Dermis microvascular lymphatic vessel endothelial cell (primary cell): Measurements from ENCODE around the gene E2F4. TPM values are rescaled to one million over a fixed set of nuclear protein-coding genes. Genes with fewer than 3 reads are reported as not detected.

ENCODE experiments used
- DNase-seq, 2 donors: peaks; one replicate each; pipeline versions ENCODE4 v3.0.0 to v3.0.0-alpha.2; 2010; ENCODE audit warnings: low read depth in 2 of 2
- total RNA-seq: library from RNA; depleted of rRNA; stranded (reverse); fragments of >200 nt; gene quantifications from 2 replicates; pipeline ENCODE4 v1.2.1, GENCODE V29; 2014

E2F4 gene
- total RNA-seq, 1 donor from 2014 or later: 58.8 TPM

DNA sequence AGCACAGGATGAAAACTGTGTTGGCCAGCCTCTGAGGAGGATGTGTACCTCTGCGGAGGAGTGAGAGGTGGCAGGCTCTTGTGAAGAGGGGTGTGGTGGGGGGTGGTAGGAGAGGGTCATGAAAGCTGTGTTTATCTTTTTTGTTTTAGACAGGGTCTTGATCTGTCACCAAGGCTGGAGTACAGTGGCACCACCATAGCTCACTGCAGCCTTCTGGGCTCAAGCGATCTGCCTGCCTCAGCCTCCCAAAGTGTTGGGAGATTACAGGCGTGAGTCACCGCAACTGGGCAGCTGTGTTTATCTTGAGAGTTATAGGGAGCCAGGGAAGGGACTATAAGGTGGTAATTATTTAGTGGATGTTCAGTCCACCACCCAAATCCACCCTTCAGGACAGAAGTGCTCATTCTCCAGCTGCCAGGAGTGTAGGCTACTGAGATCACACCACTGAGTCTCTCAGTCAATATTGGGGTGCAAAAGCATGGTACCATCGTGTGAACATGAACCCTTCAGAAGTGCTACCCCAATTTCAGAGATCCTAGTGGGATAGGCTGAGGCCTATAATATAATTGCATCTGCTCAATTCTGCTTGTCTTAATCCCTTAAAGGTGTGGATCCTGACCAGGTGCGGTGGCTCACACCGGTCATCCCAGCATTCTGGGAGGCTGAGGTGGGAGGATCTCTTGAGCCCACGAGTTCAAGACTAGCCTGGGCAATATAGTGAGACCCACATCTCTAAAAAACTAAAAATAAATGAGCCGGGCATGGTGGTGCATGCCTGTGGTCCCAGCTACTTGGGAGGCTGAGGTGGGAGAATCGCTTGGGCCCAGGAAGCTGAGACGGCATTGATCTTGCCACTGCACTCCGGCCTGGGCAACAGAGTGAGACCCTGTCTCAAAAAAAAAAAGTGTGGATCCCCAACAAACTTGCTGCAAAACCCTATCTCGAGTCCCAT lies 1.2 kb upstream of the E2F4 start:
- DNase-seq: peak in 1 of 2 donors; percentile 34

DNA sequence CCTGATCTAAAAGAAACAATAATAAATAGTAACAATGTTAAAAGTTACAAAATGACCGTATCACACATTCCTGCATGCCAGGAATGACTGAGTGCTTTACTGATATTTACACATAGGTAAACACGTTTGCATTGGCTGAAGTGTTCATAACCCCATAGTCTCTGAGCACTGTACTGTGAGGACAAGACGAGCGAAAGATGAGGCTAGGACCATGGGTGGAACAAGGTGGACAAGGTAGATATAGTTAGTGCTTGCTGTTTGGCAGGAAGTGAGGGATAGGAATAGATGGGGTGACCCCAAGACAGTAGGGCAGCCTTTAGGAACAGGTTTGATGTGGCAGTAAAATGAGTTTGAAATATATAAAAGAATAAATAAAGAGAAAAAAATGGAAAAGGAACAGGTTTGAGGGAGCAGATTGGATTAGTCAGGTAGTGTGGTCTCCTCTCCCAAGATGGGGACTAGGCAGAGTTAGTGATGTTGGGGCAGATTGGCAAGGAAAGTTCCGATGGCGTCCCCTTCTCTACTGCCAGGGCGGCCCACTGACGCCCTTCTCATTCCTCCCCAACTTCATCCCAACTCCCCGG lies 452 bp upstream of the E2F4 start:
- no peak for DNase-seq

DNA sequence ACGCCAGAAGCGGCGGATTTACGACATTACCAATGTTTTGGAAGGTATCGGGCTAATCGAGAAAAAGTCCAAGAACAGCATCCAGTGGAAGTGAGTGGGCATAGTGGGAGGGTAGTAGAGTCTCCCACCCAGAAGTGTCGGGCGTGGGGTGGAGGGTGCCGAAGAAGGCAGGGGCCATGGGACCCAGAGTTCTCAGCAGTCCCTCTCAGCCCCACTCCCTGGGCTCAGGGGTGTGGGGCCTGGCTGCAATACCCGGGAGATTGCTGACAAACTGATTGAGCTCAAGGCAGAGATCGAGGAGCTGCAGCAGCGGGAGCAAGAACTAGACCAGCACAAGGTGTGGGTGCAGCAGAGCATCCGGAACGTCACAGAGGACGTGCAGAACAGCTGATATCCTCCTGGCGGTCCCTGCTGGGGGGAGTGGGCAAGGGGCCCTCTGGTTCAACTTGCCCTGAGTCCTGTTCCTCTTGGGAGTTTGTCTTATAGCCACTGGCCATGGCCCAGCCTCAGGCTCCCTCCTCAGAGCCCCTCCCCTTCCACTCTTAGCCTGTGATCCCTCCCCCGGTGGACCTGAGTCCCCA lies 916 bp downstream of the E2F4 start:
- DNase-seq: no peak

DNA sequence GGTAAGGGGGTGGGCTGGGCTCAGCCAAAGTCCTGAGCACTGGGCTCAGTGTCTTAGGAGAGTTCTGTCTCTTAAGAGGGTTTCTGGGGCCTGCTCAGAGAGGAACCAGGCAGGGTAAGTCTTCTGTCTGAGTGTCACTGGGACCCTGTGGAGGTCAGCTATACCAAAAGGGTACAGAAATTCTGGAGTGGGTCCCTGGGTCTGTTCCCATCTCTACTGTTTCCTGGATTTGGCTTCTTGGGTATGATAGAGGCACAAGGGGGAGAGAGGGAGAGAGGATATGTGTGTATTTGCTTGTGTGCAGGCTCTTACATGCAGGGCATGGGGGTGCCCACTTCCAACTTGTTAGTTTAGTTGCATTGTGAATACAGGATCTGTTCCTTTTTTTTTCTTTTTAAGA lies 1.6 kb downstream of the E2F4 start:
- no peak for DNase-seq

DNA sequence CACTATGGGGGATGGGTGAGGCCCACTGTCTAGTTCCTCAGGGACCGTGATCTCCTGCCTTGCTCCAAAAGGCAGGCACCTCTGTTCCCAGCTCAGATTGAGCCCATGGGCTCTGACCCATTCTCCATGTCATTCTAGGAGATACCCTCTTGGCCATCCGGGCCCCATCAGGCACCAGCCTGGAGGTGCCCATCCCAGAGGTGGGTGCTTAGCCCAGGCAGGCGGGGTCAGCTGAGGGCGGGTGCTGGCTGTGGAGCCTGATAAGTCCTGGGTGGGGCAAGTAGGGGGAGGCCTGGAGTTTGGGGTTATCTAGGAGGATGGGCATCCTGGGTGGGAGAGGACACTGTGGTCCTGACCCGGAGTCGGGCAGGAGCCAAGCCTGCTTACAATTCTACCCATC lies 2.3 kb downstream of the E2F4 start:
- no peak for DNase-seq

DNA sequence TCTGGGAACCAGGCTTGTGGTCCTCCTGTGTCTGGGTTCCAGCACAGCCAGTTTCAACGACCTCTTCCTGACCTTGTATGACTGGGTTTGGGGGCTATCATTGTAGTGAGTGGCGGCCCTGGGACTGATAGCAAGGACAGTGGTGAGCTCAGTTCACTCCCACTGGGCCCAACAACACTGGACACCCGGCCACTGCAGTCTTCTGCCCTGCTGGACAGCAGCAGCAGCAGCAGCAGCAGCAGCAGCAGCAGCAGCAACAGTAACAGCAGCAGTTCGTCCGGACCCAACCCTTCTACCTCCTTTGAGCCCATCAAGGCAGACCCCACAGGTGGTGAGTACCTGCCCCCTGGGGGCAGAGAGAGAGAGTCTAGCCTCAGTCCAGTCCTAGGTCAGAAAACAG lies 3.7 kb downstream of the E2F4 start:
- DNase-seq: no peak

DNA sequence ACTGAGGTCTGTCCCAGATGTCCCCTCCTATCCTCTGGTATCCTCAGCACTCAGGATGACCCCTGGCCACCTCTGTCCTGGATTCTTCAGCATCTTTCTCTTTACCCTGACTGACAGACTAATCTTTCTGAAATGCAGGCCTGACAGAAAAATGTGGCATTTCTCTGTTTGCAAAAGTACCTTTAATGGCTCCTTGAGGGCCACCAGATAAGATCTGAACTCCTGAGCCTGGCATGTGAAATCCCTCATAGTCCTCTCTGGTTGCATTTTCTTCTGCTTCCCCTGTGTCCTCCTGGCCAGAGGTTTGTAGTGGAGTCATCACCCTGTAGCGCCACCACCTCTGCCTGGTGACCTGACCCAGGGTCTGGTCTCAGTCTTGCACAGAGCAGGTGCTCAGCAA lies 4.9 kb downstream of the E2F4 start:
- DNase-seq: no peak

DNA sequence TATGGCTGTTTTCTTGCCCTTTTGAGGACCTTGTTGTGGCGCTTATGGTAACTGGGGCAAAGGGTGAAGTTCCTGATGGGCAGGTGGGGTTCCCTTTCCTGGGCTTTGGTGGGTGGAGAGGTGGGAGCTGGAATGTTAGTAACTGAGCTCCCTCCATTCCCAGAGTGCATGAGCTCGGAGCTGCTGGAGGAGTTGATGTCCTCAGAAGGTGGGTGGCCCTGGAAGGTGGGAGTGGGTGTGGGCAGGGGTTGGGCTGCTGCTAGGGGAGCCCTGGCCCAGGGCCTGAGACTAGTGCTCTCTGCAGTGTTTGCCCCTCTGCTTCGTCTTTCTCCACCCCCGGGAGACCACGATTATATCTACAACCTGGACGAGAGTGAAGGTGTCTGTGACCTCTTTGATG lies 5.7 kb downstream of the E2F4 start:
- DNase-seq: no peak

DNA sequence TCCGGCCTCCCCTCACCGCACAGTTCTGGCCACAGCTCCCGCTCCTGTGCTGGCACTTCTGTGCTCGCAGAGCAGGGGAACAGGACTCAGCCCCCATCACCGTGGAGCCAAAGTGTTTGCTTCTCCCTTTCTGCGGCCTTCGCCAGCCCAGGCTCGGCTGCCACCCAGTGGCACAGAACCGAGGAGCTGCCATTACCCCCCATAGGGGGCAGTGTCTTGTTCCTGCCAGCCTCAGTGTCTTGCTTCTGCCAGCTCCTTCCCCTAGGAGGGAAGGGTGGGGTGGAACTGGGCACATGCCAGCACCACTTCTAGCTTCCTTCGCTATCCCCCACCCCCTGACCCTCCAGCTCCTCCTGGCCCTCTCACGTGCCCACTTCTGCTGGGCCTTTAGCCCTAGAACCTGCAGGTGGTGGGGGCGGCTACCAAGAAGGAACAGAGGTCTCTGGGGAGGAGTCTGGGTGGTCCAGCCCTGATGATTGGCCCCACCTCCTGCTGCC lies 6.3 kb downstream of the E2F4 start:
- DNase-seq: peak in 1 of 2 donors; percentile 53

DNA sequence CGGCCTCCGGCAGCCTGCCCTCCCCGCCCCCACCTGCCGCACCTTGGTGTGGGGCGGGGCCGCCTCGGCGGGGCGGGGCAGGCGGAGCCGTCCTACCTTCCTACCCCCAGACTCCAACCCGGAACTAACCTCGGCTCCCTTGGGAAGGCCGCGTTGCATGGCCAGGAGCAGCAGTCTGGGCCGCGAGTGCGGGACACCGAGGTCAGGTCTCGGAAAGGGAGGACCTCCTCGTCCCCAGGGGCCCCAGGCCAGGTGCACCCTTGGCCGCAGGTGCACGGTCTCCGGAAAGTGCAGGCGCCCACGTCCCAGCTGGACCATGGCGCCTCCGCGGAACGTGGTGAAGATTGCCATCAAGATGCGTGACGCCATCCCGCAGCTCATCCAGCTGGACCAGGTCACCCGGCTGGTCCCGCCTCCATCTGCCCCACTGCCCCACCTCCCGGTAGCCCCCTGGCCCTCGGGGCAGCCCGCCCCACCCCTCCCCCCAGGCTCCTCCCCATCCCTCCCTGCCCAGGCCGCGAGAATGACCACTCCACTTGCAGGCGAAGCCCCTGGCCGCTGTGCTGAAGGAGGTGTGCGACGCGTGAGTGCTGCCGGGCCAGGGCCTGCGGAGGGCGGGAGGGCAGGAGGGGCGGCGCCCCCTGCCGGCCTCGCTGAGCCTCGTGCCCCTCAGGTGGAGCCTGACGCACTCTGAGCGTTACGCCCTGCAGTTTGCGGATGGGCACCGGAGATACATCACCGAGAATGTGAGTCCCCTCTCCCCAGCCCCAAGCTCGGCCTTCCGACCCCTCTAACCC lies 7.3 kb downstream of the E2F4 start, which contains the start of gene ELMO3:
Gene ELMO3, plus strand, starts transcription at position 121 of the 797 bp plus-strand sequence. Its CDS starts 196 bp downstream, at position 317.
- DNase-seq: no peak

DNA sequence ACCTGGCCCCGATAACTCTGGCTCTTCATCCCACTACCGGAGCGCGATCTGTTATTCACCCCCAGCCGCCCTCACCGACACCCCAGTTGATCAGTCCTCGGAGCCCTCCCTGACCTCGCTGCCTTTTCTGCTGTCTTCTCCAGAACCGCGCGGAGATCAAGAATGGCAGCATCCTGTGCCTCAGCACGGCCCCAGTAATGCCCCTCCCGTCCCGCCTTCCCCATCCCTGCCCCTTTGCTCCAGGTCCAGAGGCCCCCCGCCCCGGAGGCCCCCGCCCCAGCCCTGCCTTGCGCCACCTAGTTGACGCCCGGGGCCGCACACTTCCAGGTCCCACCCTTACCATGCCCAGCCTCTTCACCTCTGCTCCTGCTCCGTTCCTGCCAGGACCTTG lies 7.8 kb downstream of the E2F4 start:
- no peak for DNase-seq

DNA sequence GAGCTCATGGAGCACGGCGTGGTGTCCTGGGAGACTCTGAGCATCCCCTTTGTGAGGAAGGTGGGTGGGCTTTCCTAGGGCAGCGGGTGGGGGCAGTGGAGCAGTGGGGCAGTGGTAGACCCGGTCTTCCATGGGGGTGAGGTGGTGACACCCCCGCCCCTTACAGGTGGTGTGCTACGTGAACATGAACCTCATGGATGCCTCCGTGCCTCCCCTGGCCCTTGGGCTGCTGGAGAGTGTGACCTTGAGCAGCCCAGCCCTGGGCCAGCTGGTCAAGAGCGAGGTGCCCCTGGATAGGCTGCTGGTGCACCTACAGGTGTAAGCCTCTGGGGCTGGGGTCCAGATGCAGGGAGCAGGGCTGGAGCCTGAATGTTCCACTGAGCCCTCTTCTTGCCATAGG lies 8.5 kb downstream of the E2F4 start:
- DNase-seq: no peak

DNA sequence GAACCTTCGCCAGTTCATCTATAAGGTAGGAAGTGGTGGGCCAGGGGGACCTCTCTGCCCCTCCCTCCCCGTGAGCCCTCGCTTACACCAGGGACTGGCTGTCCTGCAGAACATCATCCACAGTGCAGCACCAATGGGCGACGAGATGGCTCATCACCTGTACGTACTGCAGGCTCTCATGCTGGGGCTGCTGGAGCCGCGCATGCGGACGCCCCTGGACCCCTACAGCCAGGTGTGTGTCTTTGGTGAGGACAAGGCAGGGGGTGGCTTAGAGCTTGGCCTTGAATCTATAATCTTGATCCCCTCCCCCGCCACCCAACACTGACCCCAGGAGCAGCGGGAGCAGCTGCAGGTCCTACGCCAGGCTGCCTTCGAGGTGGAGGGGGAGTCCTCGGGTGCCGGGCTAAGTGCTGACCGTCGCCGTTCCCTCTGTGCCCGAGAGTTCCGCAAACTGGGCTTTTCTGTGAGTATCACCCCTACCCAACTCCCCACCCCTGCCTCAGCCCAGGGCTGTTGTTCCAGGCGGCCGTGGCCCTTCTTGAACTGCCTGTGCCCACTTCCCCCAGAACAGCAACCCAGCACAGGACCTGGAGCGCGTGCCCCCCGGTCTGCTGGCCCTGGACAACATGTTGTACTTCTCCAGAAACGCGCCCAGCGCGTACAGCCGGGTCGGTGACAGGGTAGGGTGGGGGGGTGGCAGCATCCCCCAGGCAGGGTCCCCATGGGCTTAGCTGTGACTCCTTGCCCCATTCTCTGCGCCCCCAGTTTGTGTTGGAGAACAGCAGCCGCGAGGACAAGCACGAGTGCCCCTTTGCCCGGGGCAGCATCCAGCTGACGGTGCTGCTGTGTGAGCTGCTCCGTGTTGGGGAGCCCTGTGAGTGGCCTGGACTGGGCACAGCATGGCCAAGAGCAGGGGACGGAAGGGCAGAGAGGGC lies 9.7 kb downstream of the E2F4 start:
- DNase-seq: no peak

DNA sequence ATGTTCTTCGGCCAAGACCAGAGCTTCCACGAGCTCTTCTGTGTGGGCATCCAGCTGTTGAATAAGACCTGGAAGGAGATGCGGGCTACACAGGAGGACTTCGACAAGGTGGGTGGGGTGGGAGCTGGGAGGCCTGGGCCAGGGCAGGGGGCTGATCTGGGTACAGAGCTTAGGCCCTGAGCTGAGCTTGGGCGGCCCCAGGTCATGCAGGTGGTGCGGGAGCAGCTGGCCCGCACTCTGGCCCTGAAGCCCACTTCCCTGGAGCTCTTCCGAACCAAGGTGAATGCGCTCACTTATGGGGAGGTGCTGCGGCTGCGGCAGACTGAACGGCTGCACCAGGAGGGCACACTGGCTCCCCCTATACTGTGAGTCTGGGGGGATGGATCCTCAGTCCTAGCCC lies 10.5 kb downstream of the E2F4 start:
- no peak for DNase-seq

DNA sequence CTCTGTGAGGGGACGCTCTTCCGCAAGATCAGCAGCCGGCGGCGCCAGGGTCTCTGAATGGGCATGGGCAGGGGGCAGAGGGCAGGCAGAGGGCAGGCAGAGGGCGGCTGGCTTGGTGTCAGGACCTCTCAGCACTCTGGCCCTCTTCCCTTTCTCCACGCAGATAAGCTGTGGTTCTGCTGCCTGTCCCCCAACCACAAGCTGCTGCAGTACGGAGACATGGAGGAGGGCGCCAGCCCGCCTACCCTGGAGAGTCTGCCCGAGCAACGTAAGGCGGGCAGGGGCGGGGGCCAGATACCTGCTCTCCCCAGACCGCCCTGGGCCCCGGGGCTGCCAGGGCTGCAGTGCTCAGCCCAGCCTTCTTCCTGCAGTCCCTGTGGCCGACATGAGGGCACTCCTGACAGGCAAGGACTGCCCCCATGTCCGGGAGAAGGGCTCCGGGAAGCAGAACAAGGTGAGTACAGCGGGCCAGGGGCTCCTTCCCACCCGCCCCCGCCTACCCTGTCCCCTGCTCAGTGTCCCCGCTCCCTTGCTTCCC lies 11.1 kb downstream of the E2F4 start:
- DNase-seq: no peak

DNA sequence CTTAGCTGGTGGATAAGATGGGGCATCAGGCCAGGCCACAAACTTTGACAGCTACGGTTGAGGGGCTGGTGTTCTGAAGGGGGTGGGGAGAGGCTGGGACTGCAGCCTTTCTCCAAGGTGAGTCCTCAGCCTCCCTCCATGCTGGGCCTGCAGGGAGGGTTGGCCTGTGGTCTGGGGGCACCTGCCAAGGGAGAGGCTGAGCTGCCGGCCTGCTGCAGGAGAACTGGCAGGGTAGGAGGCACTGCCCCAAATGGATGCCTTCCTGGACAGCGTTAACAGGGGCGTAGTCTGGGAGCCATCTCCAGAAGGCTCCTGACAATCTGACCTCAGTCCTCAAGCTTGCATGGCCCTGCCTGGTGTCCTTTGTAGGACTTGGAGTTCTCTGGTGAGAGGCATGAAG lies 12.1 kb downstream of the E2F4 start:
- no peak for DNase-seq

DNA sequence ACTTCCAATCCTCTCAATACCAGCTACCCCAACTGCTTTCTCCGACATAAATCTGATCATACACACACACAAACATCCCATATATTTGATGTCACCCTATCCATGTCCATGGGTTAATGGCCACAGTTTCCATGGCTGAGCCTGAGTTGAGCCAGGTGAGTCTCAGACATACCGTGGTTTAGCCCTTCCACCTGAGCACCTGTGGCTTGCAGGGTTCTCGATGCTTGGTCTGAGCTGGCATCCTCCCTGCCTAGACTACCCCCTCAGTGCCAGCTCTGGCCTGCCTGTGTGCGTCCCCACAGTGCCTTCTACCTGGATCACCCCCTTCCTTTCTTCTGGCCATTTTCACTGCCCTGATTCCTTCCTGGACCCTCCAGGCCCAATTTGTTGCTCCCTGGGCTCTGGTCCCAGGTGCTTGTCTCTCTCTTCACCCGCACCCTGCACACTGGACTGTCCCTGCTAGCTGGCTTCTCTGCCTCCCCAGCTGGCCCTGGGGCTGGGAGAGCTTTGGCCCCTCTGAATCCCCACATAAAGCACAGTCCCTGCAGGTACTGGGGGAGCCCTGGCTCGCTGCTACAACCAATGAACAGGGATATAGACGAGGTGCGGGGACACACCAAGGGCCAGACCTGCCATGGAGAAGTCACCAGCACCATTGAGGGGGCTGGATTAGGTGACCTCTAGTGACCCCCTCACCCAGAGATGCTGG lies 14.3 kb downstream of the E2F4 start:
- no peak for DNase-seq

DNA sequence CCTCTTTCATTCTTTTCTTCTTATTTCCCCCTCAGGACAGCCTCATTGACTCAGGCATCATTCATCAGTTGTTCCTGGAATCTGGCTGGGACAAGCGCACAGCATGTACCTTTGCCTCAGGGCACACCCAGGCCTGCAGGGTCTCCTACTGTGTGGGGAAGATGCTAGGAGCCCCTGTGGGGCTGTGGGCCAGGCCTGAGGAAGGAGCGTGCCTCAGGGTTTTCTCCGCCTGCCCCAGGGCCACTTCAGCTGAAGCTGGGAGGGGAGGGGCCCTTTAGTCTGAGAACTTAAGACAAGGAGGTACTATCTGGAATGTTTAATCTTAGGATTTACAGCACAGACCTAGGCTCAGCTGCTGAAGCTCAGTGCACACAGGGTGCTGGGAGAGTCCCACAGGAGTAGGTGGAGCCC lies 14.9 kb downstream of the E2F4 start:
- no peak for DNase-seq

DNA sequence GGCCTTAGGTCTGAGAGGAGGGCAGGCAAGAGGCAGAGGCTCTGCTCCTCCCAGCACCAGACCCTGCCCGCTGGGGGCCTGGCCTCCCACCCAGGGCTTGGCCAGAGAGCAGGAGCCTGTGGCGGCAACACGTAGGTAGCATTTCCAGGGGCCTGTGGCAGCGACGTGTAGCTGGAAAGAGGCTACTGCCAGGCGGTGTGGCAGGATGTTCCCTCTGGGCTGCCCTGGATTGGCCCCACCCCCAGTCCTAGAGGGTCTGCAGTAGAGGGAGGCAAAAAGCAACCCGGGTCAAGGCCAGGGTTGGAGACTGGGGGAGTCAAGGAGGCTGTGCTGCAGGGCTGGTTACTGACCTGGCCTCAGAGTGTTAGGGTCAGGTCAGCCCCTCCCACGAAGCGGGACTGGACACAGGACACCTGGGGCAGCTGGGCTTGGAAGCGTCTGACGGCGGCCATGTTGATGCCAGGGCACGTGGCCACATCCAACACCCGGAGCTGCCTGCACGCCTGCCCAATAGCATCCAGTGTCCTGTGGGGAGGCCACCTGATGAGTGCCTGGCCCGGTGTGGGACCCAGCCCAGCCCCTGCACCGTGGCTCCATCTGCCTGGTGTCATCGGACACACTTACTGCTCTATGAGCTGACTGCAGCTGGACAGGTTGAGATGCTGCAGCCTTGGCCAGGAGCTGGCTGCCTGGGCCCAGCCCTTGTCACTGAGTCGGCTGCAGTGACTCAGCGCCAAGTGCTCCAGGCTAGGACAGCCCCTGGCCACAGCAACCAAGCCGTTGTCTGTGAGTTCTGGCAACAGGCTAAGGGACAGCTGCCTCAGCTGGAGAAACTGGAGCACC lies 15.5 kb downstream of the E2F4 start:
- no peak for DNase-seq
